IPS-11a (cell line): ENCODE results near the gene ZNF343.
"Not testable (repeated sequence)": the region's sequence is repeated elsewhere in the genome, so short reads cannot be mapped to it uniquely, and the experiment has no call there.

Experiments
- H3K4me3 ChIP-seq: one replicate; pipeline ENCODE4 v1.5.1; 2013; ENCODE audit warnings: low read depth, low read length, control low read depth

ZNF343 gene

DNA sequence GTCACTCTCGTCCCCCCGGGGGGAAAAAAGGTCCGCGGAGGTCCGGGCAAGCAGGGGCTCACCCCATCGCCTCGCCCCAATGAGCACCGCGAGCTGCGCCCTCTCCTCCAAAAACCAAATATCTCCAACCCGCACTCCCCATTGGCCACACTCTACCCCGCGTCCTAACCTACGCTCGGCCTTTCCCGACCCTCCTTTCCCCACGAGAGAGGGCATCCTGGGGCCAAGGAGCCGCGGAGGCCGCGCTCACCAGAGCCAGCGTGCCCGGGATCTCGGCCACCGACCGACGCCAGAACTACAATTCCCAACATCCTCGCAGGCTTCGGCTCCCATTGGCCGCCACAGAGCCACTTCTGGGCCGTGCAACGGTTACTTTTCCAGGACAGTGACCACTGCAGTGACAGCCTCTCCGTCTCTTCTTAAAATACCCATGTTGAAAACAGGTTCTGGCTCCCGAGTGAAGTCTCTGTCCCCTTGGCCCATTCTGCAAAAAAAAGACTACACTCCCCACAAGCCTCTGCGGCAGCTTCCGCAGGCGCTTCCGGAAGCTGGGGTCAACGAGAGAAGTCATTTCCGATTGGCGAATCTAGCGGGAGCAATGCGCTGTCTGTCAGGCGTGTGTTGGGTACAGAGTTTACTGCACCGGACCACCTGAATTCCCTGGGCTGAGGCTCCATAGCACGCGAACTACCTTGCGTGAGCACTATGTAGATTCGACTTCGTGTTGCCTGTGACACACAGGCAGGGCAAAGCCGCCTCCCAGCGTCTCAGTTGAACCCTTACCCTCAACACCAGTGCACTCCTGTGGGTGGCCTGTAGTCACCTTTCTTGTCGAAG, at the start of gene ZNF343:
ZNF343 (minus strand) TSS at position 285 of the 837 bp plus-strand sequence. CDS start 15,020 bp downstream, outside the sequence.
- H3K4me3 ChIP-seq = peak within 1 kb of the TSS; percentile 63

DNA sequence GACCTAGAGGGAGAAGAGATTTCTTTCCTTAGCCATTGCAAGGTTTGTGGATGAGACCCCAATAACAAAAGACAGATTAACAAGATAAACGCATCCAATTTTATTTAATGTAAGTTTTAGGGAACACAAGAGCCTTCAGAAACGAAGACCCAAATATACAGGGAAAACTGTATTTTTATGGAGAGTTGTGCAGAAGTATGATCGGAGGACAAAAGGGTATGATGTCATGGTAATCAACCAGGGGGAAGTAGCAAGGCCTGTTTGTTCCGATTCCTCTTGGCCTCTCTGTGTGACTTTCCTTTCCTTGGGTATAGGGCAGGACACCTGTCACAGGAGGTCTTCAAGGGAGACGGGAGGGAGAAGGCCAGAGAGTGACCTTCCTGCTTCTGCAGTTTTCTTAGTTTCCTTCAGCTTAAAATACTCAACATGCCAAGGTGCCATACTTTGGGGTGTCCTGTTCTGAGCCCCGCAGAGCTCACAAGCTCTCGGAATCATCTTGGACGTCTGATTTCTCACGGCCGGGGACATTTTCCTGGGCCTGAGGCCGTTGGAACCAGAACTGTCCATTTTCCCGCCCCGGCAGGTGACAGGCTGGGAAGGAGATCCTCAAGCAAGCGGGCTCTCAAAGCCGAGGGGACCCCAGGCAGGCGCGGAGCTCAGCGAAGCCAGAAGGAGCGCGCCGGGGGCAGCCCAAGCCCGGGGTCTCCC, 49.3 kb upstream of the ZNF343 start:
- H3K4me3 ChIP-seq = peak overlapping the region; percentile 36

DNA sequence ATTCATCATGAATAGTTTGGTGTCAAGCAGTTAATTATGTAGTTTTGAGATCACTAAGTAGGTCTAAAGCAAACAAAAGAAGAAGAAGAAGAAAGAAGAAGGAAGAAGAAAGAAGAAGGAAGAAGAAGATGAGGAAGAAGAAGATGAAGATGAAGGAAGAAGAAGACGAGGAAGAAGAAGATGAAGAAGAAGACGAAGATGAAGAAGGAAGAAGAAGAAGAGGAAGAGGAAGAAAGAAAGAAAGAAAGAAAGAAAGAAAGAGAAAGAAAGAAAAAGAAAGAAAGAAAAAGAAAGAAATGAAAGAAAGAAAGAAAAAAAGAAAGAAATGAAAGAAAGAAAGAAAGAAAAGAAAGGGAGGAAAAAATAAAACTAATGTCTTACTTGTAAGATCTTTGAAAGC, 36.9 kb upstream of the ZNF343 start:
- no peak overlapping the region for H3K4me3 ChIP-seq

DNA sequence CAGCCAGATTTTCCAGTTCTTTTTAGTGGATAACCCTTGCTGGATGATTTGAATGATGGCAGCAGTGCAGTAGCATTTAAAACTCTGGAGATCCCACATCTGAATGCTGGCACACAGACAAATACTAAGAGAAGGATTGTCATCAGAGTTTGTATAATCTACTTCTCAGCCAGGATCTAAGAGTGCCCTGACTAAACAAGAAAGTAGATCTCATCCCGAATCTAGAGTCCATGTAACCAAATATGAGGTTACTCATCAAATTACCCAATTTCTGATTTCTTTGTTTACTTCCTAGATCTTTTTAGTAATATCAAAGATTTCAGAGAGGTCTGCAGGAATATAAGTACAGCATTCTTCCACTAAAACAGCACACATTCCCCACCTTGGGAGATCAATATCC, 35.5 kb upstream of the ZNF343 start:
- H3K4me3 ChIP-seq = no peak overlapping the region

DNA sequence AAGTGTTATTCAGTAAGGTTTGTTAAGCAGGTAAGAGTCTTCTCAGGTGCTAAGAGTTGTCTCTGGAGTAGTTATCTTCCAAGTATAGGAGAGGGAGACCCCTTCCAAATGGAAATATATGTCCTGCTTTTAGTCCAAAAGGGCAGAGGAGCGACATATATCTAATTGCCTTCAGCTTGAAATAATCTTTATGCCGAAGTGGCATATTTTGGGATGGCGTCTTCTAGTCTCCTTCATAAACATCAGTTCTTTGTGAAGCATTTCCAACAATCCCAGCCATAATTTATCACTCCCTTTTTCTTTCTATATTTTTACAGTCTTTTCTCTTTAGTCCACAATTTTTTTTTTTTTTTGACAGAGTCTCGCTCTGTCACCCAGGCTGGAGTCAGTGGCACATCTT, 33.6 kb upstream of the ZNF343 start:
- no peak overlapping the region for H3K4me3 ChIP-seq

DNA sequence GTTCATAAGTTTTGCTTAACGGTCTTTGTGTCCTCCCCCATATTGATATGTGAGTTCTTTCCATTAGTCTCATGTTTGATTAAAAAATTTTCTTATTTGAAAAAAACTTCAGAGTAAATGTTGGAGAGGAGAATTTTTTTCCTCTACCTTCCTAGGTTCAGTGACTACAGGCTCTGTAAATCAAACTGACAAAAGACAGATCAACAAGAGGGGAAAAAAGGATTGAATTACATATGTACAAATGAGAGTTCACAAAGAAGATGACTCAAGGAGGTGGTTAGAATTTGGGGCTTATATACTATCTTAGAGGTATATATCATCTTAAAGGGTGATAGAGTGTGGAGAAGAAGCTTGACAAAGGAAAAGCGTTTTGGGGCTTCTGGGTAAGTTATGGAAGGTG, 33.2 kb upstream of the ZNF343 start:
- no peak overlapping the region for H3K4me3 ChIP-seq

DNA sequence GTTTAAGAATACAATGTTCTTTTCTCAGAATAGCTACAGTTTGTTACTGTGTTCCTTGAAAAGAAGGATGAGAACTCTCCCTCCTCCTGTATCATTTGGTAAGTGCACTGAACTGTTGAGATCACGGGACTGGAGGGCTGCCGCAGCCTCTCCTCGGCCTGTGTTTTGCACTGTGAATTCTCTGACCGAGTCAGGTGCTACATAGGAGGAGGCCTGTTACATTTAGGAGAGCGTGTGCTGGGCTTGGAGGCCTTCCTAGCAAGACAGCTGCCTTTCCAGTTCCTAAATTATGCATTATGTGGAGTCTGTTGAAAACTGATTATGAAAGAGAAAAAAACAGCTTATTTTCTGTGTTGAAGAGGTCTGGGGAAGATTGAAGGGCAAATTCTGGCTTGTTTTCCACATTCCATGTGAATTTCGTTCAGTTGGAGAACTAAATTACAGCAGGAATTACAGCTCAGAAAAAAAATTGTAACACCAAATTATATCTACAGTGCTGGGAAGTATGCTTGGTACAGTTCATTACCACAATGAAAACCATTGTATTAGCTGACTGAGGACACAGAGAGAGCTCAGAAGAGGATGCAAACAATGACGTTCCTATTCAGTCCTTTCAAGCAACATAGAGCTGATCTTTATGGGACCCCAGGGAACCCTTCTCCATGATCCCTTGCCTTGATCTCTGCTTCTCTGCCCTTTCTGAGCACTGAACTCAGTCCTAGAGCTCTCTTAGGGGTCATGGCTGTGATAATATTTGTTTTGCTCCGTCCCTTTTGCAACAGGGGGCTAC, 30.4 kb upstream of the ZNF343 start:
- no peak overlapping the region for H3K4me3 ChIP-seq

DNA sequence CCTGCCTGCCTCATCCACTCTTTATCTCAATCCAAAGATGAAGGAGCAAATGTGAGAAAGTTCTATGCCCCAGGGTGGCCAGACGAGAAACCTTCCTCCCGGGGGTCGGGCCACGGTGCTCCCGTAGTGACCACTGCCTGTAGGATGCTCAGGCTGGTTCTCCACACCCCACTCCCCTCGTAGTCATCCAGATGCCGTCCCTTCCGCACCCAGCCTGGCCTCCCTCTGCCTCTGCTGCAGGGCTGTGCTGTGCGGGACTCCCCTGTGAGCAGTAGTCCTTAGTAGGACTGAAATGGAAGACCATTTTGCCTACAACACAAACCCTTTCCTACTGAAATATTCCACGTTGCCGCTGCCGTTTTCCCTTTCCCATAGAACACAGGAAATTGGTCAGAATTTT, 29.6 kb upstream of the ZNF343 start:
- H3K4me3 ChIP-seq = no peak overlapping the region

DNA sequence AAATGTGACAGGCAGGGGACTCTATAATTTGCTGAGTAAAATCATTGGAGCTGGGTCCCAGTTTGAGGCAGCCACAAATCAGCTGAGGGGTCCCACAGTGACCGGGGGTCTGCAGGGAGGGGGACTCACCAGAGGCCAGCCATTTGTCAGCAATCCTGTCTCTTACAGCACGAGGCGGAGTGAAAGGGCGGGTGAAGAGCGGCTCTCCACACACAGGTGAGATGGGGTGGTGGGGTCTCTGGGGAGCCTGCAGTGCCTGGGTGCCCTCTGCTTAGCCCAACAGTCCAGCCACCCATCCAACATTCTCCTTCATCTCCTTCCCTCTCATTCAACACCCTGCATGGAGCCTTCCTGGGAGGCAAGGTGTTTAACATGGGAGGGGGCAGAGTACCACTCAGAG, 28.4 kb upstream of the ZNF343 start:
- H3K4me3 ChIP-seq = no peak overlapping the region

DNA sequence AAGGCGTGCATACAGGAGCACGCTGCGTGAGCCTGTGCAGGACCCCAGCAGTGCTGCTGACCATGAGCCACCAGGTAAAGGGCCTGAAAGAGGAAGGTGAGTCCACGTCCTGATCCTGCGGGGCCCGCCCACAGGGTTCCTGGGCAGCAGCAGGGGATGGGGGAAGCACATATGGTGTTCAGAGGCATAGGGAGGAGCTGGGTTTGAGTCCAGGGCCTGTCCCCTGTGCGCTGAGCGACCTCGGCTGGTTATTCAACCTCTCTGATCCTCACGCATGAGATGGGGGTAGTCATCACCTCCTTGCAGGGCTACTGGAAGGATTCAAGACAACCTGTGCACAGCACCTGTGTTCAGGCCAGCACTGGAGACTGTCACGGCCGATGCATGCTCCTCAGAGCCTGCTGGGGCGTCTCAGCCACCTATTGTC, 27.9 kb upstream of the ZNF343 start, which contains the start of gene TMC2:
TMC2 (plus strand) TSS at position 14 of the 427 bp plus-strand sequence; CDS start at position 63, 49 bp downstream.
- no peak within 1 kb of the TSS for H3K4me3 ChIP-seq

DNA sequence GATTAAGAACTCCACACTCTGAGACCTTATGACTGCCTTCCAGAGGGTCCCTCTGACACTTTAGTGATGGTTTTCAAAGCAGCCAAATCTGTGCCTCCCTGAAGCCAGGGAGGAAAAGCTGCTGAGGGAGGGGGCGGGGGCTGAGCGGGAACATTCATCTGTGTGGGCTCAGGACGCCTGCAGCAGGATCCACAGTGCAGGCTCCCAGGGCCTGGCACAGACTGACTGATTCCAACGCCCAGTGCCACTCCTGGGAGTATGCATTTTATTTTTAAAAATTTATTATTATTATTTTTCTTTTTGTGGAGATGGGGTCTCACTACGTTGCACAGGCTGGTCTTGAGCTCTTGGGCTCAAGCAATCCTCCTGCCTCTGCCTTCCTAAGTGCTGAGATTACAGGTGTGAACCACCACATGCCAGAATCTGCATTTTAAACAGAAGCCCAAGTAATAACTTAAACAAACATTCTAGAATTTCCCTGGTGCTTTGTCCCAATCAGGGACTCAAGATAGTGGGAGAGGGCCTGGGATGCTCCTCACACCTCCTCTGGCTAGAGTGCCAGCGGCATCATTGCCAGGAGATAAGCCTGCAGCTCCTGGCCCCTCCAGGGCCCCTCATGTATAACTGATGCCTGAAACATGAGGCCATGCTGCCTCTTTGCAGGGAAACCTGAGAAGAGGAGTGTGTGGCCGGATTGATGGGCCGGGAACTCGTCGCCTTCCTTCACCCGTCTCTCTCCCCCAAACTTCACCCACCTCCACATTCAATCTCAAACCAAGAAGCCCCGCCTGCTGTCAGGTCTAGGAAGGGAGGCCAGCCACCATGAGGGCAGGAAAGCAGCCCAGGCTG, 27.2 kb upstream of the ZNF343 start:
- H3K4me3 ChIP-seq = no peak overlapping the region

DNA sequence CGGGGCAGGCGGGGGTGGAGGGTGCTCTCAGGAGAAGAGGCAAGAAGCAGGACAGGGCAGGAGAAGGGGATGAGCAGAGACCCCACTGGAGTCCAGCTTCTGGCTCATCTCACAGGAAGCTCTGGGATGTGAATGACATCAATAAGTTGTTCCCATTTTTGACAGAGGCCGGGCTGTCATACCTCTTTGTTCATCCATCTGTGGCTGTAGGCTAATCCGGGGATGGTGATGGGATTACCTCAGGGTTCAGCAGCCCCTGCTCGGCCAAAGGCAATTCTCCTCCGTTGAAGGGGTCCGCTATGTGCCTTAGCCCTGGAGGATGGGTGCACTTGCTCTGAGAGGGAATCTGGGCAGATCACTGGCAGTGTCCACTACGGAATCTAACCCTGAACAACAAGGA, 24.4 kb upstream of the ZNF343 start:
- H3K4me3 ChIP-seq = no peak overlapping the region

DNA sequence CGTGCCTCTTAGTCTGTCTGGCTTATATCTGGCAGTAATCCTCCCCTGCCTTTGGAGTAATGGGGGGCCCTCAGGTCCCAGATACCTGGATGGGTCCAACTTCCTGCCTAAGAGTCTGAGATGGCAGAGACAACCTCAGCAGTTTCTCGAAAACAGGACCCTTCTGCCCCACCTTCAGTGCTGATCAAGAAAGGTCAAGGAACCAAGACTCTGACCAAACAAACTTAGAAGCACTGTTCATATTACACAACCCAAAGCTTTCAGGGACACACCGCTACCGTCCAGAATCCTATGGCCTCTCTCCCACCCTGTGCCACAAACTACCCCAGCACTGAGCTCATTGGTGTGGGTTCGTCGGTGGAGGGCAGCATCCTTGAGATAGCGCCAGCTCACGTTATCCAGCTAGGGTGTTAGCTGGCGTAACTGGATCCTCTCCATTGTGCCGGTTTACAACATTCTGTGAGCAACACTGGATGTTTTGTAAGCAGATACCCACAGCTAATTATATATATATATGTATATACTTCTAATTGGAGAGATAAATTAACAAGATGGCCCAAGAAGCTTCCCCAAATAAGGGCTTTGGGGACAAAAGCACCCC, 20.1 kb upstream of the ZNF343 start:
- no peak overlapping the region for H3K4me3 ChIP-seq

DNA sequence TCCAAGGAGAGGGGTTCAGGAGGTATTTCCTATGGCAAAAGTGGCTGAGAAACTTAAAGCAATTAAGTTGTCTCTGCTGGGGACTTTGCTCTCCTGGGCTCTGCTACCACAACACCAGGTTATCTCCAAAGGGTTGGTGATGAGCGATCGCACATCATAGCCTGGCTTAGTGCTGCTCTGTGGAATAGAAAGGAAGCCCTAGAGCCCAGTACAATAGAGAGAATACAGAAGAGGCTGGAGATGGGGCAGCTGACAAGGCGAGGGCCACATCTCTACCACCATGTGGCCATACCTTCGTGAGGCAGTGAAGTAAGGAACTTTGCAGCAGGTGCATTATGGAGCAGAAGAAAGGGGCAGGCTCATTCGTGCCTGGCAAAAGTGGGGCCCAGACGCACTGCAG, 19.0 kb upstream of the ZNF343 start:
- no peak overlapping the region for H3K4me3 ChIP-seq

DNA sequence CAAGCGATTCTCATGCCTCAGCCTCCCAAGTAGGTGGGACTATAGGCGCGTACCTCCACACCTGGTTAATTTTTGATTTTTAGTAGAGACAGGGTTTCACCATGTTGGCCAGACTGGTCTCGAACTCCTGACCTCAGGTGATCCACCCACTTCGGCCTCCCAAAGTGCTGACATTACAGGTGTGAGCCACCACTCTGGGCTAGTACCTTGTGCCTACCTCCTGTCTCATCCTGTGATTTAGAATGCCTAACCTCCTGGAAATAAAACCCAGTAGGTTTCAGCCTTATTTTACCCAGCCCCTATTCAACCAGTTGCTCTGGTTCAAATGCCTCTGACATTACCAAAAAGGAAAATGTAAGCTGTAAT, 17.5 kb upstream of the ZNF343 start:
- H3K4me3 ChIP-seq = not testable (repeated sequence)

DNA sequence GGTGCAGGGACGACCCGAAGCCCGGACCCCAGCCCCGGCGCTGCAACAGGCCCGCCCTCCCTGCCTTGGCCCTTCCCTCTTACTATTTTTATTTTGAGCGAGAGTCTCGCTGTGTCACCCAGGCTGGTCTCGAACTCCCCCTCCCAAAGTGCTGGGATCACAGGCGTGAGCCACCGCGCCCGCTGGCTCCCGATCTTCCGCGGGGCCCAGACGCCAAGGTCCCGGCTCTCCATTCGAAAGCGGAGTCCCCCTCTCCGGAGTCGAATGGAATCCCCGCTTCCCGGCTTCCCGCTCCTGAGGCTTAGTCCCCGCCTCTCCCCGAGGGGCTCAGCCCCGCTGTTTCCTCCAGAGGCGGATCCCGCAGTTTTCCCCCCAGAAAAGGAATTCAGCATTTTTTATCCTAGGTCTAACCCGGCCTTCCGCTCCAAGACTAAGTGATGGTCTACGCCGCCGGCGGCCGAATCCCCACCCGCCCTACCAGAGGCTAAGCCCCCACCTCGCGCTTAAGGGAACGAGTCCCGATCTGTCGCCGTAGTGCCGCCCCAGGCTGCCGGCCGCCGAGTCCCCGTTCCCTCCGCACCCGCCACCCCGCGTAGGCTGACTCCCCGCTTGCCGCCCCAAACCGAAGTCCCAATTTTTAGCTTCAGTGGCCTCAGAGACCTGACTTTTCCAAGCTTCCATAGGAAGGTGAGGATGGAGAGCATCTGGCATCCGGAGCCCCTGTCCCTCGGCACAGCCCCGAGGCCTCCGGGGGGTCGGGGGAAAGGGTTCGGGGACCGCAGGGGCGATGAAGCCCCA, 16.2 kb upstream of the ZNF343 start:
- H3K4me3 ChIP-seq = peak overlapping the region; percentile 41

DNA sequence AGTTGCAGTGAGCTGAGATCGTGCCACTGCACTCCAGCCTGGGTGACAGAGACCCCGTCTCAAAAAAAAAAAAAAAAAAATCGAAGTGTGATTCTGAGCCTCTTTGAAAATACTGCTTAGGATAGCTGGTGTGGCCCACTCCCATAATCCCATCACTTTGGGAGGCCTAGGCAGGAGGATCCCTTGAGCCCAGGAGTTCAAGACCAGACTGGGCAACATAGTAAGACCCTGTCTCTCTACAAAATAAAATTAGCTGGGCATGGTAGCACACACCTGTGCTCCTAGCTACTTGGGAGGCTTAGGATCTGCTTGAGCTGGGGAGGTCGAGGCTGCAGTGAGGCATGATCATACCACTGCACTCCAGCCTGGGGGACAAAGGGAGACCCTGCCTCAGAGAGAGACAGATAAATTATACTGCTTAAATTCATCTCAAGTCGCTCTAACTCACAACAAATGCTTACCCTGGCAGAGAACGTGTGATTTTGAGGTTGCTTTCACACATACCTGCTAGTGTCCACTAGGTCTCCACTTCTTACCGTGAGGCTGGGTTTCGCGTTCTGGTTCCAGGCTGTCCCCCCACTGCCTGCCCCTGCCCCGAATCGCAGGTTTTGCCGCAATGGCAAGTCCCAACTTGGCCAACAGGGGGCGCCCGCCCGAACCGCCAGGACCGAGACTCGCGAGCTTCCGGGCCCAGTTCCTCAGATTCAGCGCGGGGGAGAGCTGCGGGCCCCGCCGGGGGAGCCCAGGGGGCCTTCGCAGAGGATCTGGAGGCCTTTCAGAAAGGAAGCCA, 15.4 kb upstream of the ZNF343 start:
- peak overlapping the region; percentile 41 for H3K4me3 ChIP-seq

DNA sequence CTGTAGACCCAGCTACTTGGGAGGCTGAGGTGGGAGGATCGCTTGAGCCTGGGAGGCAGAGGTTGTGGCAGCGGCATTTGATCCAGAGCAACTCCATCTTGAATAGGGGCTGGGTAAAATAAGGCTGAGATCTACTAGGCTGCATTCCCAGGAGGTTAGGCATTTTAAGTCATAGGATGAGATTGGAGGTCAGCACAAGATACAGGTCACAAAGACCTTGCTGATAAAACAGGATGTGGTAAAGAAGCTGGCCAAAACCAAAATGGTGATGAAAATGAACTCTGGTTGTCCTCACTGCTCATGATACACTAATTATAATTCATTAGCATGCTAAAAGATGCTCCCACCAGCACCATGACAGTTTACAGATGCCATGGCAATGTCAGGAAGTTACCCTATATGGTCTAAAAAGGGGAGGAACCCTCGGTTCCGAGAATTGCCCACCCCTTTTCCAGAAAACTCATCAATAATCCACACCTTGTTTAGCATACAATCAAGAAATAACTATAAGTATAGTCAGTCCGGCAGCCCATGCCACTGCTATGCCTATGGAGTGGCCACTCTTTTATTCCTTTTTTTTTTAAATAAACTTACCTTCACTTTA, 14.2 kb upstream of the ZNF343 start:
- H3K4me3 ChIP-seq = not testable (repeated sequence)
